ENCODE results near the gene ADCY5.

Gene ADCY5

DNA sequence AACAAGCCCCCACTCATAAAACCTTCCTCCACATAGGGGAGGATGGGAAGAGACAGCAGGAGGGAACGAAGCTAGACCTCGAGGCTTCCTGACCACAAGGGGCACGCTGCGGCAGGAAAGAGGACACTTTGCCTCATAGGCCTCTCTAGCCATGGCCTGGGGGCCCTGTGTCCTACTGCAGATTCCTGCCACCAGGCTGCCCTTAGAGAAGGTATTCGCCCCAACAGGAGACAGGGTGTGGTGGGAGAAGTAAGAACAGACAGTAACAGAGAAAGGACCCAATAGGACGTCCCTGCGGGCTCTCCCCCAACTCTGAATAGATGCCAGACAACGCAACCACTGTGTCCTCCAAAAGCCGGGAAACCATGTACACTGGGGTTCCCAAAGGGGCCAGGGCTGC, 36.8 kb downstream of the ADCY5 start:
- H3K9ac ChIP-seq (ENCODE audit: low read depth, low read length, poor library complexity) = no peak overlapping the region
- H3K36me3 ChIP-seq (replicated peaks in 1 of 2; ENCODE audit: control insufficient read depth in 2 of 2, insufficient read depth in 2 of 2, low read length in 2 of 2) = no peaks in the 10 kb centered on the region
- H3K27ac ChIP-seq (replicated peaks; ENCODE audit: low read length) = no peak overlapping the region
- H3K23ac ChIP-seq (ENCODE audit: low read depth, low read length, poor library complexity) = peak overlapping the region; percentile 34
- H2BK12ac ChIP-seq (ENCODE audit: low read length) = no peak overlapping the region
- DNase-seq (ENCODE audit: low spot score) = no peak
- no peaks in the 10 kb centered on the region for H3K79me1 ChIP-seq (ENCODE audit: low read depth, low read length)
- no peak overlapping the region for H3K4me2 ChIP-seq (ENCODE audit: insufficient read depth, low read length, poor library complexity, severe bottlenecking)
- WGBS, 2 donors (ENCODE audit: extremely low coverage in 2 of 2, insufficient read length in 2 of 2, insufficient replicate concordance in 1 of 2) = no CpG with 5 or more reads among the region's 9 CpGs
- H2BK120ac ChIP-seq (ENCODE audit: low read depth, low read length) = peak overlapping the region; percentile 44
- H3K4me3 ChIP-seq (ENCODE audit: low read length in 2 of 2) = no peak overlapping the region
- H2BK5ac ChIP-seq (ENCODE audit: low read length) = peak overlapping the region; percentile 66
- H3K18ac ChIP-seq (ENCODE audit: low read length) = peak overlapping the region; percentile 91
- no peak overlapping the region for H4K8ac ChIP-seq (ENCODE audit: low read depth, low read length)
- peak overlapping the region; percentile 84 for H2BK15ac ChIP-seq (ENCODE audit: low read length)
- no peak overlapping the region for H3K14ac ChIP-seq (ENCODE audit: low read length)
- H3K27me3 ChIP-seq (ENCODE audit: control insufficient read depth in 3 of 3, insufficient read depth in 3 of 3, low read depth in 1 of 3, low read length in 3 of 3) = peaks cover 0 to 27% (median 0%) of the 10 kb centered on the region in 3 experiments
- H4K91ac ChIP-seq (ENCODE audit: low read depth, low read length, poor library complexity) = peak overlapping the region; percentile 11
- H3K4ac ChIP-seq (ENCODE audit: low read length) = no peak overlapping the region
- H2AK5ac ChIP-seq (ENCODE audit: low read depth, low read length) = peak overlapping the region; percentile 2
- H2AFZ ChIP-seq (ENCODE audit: low read length) = no peak overlapping the region
- H3K9me3 ChIP-seq (replicated peaks in 1 of 2; ENCODE audit: control insufficient read depth in 2 of 2, insufficient read depth in 1 of 2, low read depth in 1 of 2, low read length in 2 of 2) = no peaks in the 10 kb centered on the region
- H3K4me1 ChIP-seq (ENCODE audit: control insufficient read depth in 2 of 2, insufficient read depth in 1 of 2, low read depth in 1 of 2, low read length in 2 of 2) = peaks cover 0 to 22% of the 10 kb centered on the region in 2 donors

DNA sequence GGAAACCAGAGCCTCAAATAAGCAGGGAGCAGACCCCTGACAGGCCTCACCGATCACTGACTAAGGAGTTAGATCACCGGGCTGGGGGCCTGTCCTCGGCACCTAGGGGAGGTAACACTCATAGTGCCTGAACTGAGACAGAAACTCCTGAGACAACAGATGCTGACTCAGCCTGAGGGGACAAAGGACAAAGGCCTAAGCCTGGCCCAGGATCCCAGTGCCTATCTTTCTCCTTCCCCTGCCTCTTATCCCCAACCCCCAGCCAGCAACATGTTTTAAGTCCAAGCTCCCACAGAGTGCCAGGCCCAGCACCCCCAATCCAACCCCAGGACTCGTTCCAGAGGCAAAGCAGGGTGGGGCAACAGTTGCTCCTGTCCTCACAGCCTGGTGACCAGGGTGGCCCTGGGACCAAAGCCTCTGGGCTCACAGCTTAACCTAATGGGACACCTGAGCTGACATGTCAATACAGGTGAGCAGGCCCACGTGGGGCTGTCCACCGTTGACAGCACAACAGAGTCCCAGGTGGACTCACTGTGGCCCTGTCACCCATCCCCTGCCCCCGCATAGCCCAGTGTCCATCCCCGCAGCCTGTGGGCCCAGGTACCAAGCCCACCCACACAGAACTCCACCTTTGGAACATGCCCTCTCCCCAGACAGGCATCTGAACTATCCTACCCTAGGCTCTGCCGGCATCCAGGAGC, 37.4 kb downstream of the ADCY5 start:
- Histone ChIP-seq H3K4me1 (ENCODE audit: control insufficient read depth in 2 of 2, insufficient read depth in 1 of 2, low read depth in 1 of 2, low read length in 2 of 2) (peaks cover 0 to 22% of the 10 kb centered on the region in 2 donors), H3K4me2 (ENCODE audit: insufficient read depth, low read length, poor library complexity, severe bottlenecking) (no peak overlapping the region), H3K36me3 (replicated peaks in 1 of 2; ENCODE audit: control insufficient read depth in 2 of 2, insufficient read depth in 2 of 2, low read length in 2 of 2) (no peaks in the 10 kb centered on the region), H3K4ac (ENCODE audit: low read length) (peak overlapping the region; percentile 71), H3K14ac (ENCODE audit: low read length) (peak overlapping the region; percentile 72), H2BK12ac (ENCODE audit: low read length) (peak overlapping the region; percentile 73), H4K91ac (ENCODE audit: low read depth, low read length, poor library complexity) (peak overlapping the region; percentile 64), H3K23ac (ENCODE audit: low read depth, low read length, poor library complexity) (peak overlapping the region; percentile 34), H2AFZ (ENCODE audit: low read length) (no peak overlapping the region), H3K4me3 (ENCODE audit: low read length in 2 of 2) (no peak overlapping the region), H2AK5ac (ENCODE audit: low read depth, low read length) (peak overlapping the region; percentile 2), H3K18ac (ENCODE audit: low read length) (peak overlapping the region; percentile 91), H3K79me1 (ENCODE audit: low read depth, low read length) (no peaks in the 10 kb centered on the region), H3K27ac (replicated peaks; ENCODE audit: low read length) (no peak overlapping the region), H3K27me3 (ENCODE audit: control insufficient read depth in 3 of 3, insufficient read depth in 3 of 3, low read depth in 1 of 3, low read length in 3 of 3) (peaks cover 0 to 23% (median 0%) of the 10 kb centered on the region in 3 experiments), H4K8ac (ENCODE audit: low read depth, low read length) (no peak overlapping the region), H3K9me3 (replicated peaks in 1 of 2; ENCODE audit: control insufficient read depth in 2 of 2, insufficient read depth in 1 of 2, low read depth in 1 of 2, low read length in 2 of 2) (no peaks in the 10 kb centered on the region), H3K9ac (ENCODE audit: low read depth, low read length, poor library complexity) (no peak overlapping the region), H2BK5ac (ENCODE audit: low read length) (peak overlapping the region; percentile 66), H2BK120ac (ENCODE audit: low read depth, low read length) (peak overlapping the region; percentile 44), H2BK15ac (ENCODE audit: low read length) (peak overlapping the region; percentile 84)
- DNase-seq (ENCODE audit: low spot score) = no peak
- WGBS, 2 donors (ENCODE audit: extremely low coverage in 2 of 2, insufficient read length in 2 of 2, insufficient replicate concordance in 1 of 2) = no CpG with 5 or more reads among the region's 9 CpGs

DNA sequence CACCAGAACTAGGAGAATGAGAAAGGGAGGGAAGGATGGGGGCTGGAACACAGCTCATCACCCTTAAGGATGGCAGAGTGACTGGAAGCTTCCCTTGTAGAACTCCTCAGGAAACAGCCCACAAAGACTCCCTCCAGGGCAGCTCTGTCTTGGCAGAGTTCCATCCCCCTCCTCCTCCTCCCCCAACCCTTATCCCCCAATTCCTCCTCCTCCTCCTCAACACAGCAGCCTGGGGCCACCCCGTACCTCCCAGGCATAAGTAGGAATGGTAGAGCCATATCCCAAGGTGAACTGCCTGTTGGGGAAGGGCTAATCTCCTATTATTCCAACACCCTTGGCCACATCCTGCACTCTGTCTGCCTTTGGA, 38.8 kb downstream of the ADCY5 start:
- no peaks in the 10 kb centered on the region for H3K36me3 ChIP-seq (replicated peaks in 1 of 2; ENCODE audit: control insufficient read depth in 2 of 2, insufficient read depth in 2 of 2, low read length in 2 of 2)
- no peak overlapping the region for H2BK12ac ChIP-seq (ENCODE audit: low read length)
- WGBS, 2 donors (ENCODE audit: extremely low coverage in 2 of 2, insufficient read length in 2 of 2, insufficient replicate concordance in 1 of 2) = no CpG with 5 or more reads among the region's 1 CpG
- H3K23ac ChIP-seq (ENCODE audit: low read depth, low read length, poor library complexity) = no peak overlapping the region
- H2BK120ac ChIP-seq (ENCODE audit: low read depth, low read length) = no peak overlapping the region
- H4K91ac ChIP-seq (ENCODE audit: low read depth, low read length, poor library complexity) = no peak overlapping the region
- H3K4me3 ChIP-seq (ENCODE audit: low read length in 2 of 2) = no peak overlapping the region
- no peak overlapping the region for H2BK5ac ChIP-seq (ENCODE audit: low read length)
- H3K27ac ChIP-seq (replicated peaks; ENCODE audit: low read length) = no peak overlapping the region
- no peak overlapping the region for H3K4ac ChIP-seq (ENCODE audit: low read length)
- no peak overlapping the region for H4K8ac ChIP-seq (ENCODE audit: low read depth, low read length)
- no peak overlapping the region for H3K9ac ChIP-seq (ENCODE audit: low read depth, low read length, poor library complexity)
- H2BK15ac ChIP-seq (ENCODE audit: low read length) = no peak overlapping the region
- H3K4me1 ChIP-seq (ENCODE audit: control insufficient read depth in 2 of 2, insufficient read depth in 1 of 2, low read depth in 1 of 2, low read length in 2 of 2) = peaks cover 0 to 22% of the 10 kb centered on the region in 2 donors
- H2AFZ ChIP-seq (ENCODE audit: low read length) = no peak overlapping the region
- DNase-seq (ENCODE audit: low spot score) = no peak
- H3K79me1 ChIP-seq (ENCODE audit: low read depth, low read length) = no peaks in the 10 kb centered on the region
- H3K27me3 ChIP-seq (ENCODE audit: control insufficient read depth in 3 of 3, insufficient read depth in 3 of 3, low read depth in 1 of 3, low read length in 3 of 3) = peaks cover 0 to 16% (median 0%) of the 10 kb centered on the region in 3 experiments
- no peak overlapping the region for H3K14ac ChIP-seq (ENCODE audit: low read length)
- no peaks in the 10 kb centered on the region for H3K9me3 ChIP-seq (replicated peaks in 1 of 2; ENCODE audit: control insufficient read depth in 2 of 2, insufficient read depth in 1 of 2, low read depth in 1 of 2, low read length in 2 of 2)
- H2AK5ac ChIP-seq (ENCODE audit: low read depth, low read length) = no peak overlapping the region
- no peak overlapping the region for H3K18ac ChIP-seq (ENCODE audit: low read length)
- no peak overlapping the region for H3K4me2 ChIP-seq (ENCODE audit: insufficient read depth, low read length, poor library complexity, severe bottlenecking)

DNA sequence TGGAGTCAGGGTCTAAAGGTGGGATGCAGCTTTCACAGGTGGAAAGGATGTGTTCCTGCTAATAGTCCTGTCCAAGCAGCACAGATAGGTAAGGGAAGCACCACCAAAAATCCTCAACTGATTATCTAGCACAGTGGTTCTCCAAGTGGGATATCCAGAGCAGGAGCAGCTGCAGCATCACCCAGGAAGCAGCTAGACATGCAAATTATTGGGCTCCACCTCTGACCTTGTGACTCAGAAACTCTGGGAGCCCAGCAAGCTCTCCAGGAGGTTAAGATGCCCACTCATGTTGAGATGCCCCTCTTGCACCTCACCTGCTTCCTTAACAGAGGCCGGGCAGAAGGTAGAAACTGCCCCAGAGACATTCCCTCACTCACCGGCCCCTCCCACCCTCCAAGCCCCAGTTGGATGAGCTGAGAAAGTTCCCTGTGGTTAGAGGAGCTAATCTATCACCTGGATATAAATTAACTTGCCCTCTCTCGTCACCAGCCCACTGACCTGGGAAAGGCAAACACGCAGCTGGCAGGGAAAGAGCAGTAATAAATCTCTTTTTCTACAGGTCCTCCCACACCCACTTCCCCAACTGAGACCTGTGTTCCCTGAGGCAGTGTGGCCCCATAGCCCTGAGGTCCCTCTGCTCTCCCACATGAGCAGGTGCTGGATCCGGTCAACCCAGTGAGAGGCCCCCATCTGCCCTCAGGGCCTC, 39.3 kb downstream of the ADCY5 start:
- H2BK12ac ChIP-seq (ENCODE audit: low read length) = no peak overlapping the region
- H3K4me2 ChIP-seq (ENCODE audit: insufficient read depth, low read length, poor library complexity, severe bottlenecking) = no peak overlapping the region
- H3K14ac ChIP-seq (ENCODE audit: low read length) = no peak overlapping the region
- H3K79me1 ChIP-seq (ENCODE audit: low read depth, low read length) = no peaks in the 10 kb centered on the region
- no peak overlapping the region for H3K18ac ChIP-seq (ENCODE audit: low read length)
- H3K4me1 ChIP-seq (ENCODE audit: control insufficient read depth in 2 of 2, insufficient read depth in 1 of 2, low read depth in 1 of 2, low read length in 2 of 2) = peaks cover 0 to 22% of the 10 kb centered on the region in 2 donors
- H2BK120ac ChIP-seq (ENCODE audit: low read depth, low read length) = no peak overlapping the region
- H3K36me3 ChIP-seq (replicated peaks in 1 of 2; ENCODE audit: control insufficient read depth in 2 of 2, insufficient read depth in 2 of 2, low read length in 2 of 2) = no peaks in the 10 kb centered on the region
- no peak overlapping the region for H2AK5ac ChIP-seq (ENCODE audit: low read depth, low read length)
- H3K9ac ChIP-seq (ENCODE audit: low read depth, low read length, poor library complexity) = no peak overlapping the region
- peaks cover 0 to 22% (median 0%) of the 10 kb centered on the region in 3 experiments for H3K27me3 ChIP-seq (ENCODE audit: control insufficient read depth in 3 of 3, insufficient read depth in 3 of 3, low read depth in 1 of 3, low read length in 3 of 3)
- no peak overlapping the region for H2BK5ac ChIP-seq (ENCODE audit: low read length)
- H2BK15ac ChIP-seq (ENCODE audit: low read length) = no peak overlapping the region
- no CpG with 5 or more reads among the region's 5 CpGs for WGBS, 2 donors (ENCODE audit: extremely low coverage in 2 of 2, insufficient read length in 2 of 2, insufficient replicate concordance in 1 of 2)
- H4K8ac ChIP-seq (ENCODE audit: low read depth, low read length) = no peak overlapping the region
- no peaks in the 10 kb centered on the region for H3K9me3 ChIP-seq (replicated peaks in 1 of 2; ENCODE audit: control insufficient read depth in 2 of 2, insufficient read depth in 1 of 2, low read depth in 1 of 2, low read length in 2 of 2)
- no peak overlapping the region for H3K23ac ChIP-seq (ENCODE audit: low read depth, low read length, poor library complexity)
- H3K27ac ChIP-seq (replicated peaks; ENCODE audit: low read length) = no peak overlapping the region
- H2AFZ ChIP-seq (ENCODE audit: low read length) = no peak overlapping the region
- H4K91ac ChIP-seq (ENCODE audit: low read depth, low read length, poor library complexity) = no peak overlapping the region
- no peak overlapping the region for H3K4me3 ChIP-seq (ENCODE audit: low read length in 2 of 2)
- DNase-seq (ENCODE audit: low spot score) = no peak
- H3K4ac ChIP-seq (ENCODE audit: low read length) = no peak overlapping the region

Measured in neuronal stem cell (in vitro differentiated cells).